Keratinocyte (primary cell): ENCODE measurements around the gene QPCT. TPM values are rescaled to one million over a fixed set of nuclear protein-coding genes. Genes with fewer than 3 reads are reported as not detected.

ENCODE experiments used
- DNase-seq: peaks from one replicate; pipeline ENCODE4 v3.0.0-alpha.2; 2011; ENCODE audit warnings: low read depth, missing footprints, low spot score
- FAIRE-seq: peaks from 2 replicates; lab custom pipeline; 2011; peaks lifted over from hg19 to GRCh38; lab: Jason Lieb, UNC
- H2AFZ ChIP-seq: 2 replicates; pipeline ENCODE4 v1.6.0; 2012; ENCODE audit warnings: low read length, control low read depth, inconsistent platforms; ENCODE audit not compliant: control insufficient read depth
- H3K27ac ChIP-seq: 2 replicates; pipeline ENCODE4 v1.5.1; 2011; ENCODE audit warnings: low read length; ENCODE audit not compliant: control insufficient read depth, insufficient read depth
- H3K27me3 ChIP-seq: 3 replicates; pipeline ENCODE4 v1.6.0; 2011; ENCODE audit warnings: low read length; ENCODE audit not compliant: control insufficient read depth, insufficient read depth; ENCODE audit errors: extremely low read depth
- H3K36me3 ChIP-seq, 2 experiments: 2 replicates in 1 of 2; 3 replicates in 1 of 2; pipeline ENCODE4 v1.5.1; 2011; ENCODE audit warnings: low read length in 2 of 2, mild to moderate bottlenecking in 1 of 2; ENCODE audit not compliant: control insufficient read depth in 2 of 2, insufficient read depth in 2 of 2; ENCODE audit errors: extremely low read depth in 1 of 2
- H3K4me1 ChIP-seq: 3 replicates; pipeline ENCODE4 v1.5.1; 2011; ENCODE audit warnings: low read length; ENCODE audit not compliant: control insufficient read depth, insufficient read depth; ENCODE audit errors: extremely low read depth
- H3K4me2 ChIP-seq: 3 replicates; pipeline ENCODE4 v1.6.0; 2011; ENCODE audit warnings: low read depth, low read length; ENCODE audit not compliant: control insufficient read depth, insufficient read depth; ENCODE audit errors: extremely low read depth
- H3K4me3 ChIP-seq, 3 experiments: fragments of 200-600 bp in 1 of 3; sonication (generic) in 1 of 3; 2 replicates in 2 of 3; 3 replicates in 1 of 3; pipeline ENCODE4 v1.5.1; 2011 to 2016; ENCODE audit warnings: low read length in 3 of 3, mild to moderate bottlenecking in 3 of 3, control low read depth in 2 of 3, inconsistent platforms in 1 of 3, low read depth in 1 of 3, mixed read lengths in 1 of 3, mixed run types in 1 of 3, moderate library complexity in 1 of 3; ENCODE audit not compliant: control insufficient read depth in 2 of 3, insufficient read depth in 2 of 3; ENCODE audit errors: extremely low read depth in 1 of 3
- H3K79me2 ChIP-seq: 2 replicates; pipeline ENCODE4 v1.6.0; 2012; ENCODE audit warnings: low read length; ENCODE audit not compliant: control insufficient read depth, insufficient read depth
- H3K9ac ChIP-seq: 3 replicates; pipeline ENCODE4 v1.6.0; 2011; ENCODE audit warnings: low read length; ENCODE audit not compliant: control insufficient read depth, insufficient read depth; ENCODE audit errors: extremely low read depth
- H3K9me1 ChIP-seq: 3 replicates; pipeline ENCODE4 v1.6.0; 2011; ENCODE audit warnings: low read length; ENCODE audit not compliant: control insufficient read depth, insufficient read depth; ENCODE audit errors: extremely low read depth
- H3K9me3 ChIP-seq: 2 replicates; pipeline ENCODE4 v1.5.1; 2012; ENCODE audit warnings: low read depth, low read length; ENCODE audit not compliant: control insufficient read depth
- H4K20me1 ChIP-seq: 3 replicates; pipeline ENCODE4 v1.6.0; 2011; ENCODE audit warnings: low read length; ENCODE audit not compliant: control insufficient read depth, insufficient read depth; ENCODE audit errors: extremely low read depth
- EZH2 ChIP-seq: IDR thresholded peaks from one replicate; pipeline ENCODE4 v1.6.1; 2012; ENCODE audit warnings: inconsistent platforms, mild to moderate bottlenecking, low read length, moderate library complexity
- dilution Hi-C: fragments of 300-500 bp; cut with MboI; formaldehyde crosslinking; loops from one replicate; pipeline ENCODE4 v1.7.0; 2020; ENCODE audit warnings: low sequenced_read_pairs; ENCODE audit not compliant: extremely low pct_ligation_motif_present
- polyA plus RNA-seq, 5 experiments: library from polyadenylated mRNA; depleted of rRNA in 3 of 5; stranded (reverse) in 3 of 5; stranded (forward) in 1 of 5; unstranded in 1 of 5; fragments of >200 nt; gene quantifications; 1 replicate in 1 of 5; 2 replicates in 3 of 5; 3 replicates in 1 of 5; pipeline versions ENCODE4 v1.2.1 to v1.2.3, GENCODE V29; 2011 to 2012; ENCODE audit warnings: missing spikeins in 2 of 5, low read depth in 1 of 5, low replicate concordance in 1 of 5
- TF ChIP-seq, protein P1 (sequence below), 3 experiments: IDR thresholded peaks in 1 of 3; conservative IDR thresholded peaks in 1 of 3; optimal IDR thresholded peaks in 1 of 3; 2 replicates in 2 of 3; 3 replicates in 1 of 3; pipeline versions ENCODE3 to v1.5.1; 2011; ENCODE audit warnings: low read length in 3 of 3, mild to moderate bottlenecking in 3 of 3, moderate library complexity in 2 of 3, control low read depth in 1 of 3, inconsistent platforms in 1 of 3; ENCODE audit not compliant: insufficient read depth in 2 of 3; ENCODE audit errors: extremely low read depth in 1 of 3

Gene QPCT
- polyA plus RNA-seq, 1 donor (not counting 4 experiments of a cell fraction or from before 2014, with no cell fraction given): 11.6 TPM

DNA sequence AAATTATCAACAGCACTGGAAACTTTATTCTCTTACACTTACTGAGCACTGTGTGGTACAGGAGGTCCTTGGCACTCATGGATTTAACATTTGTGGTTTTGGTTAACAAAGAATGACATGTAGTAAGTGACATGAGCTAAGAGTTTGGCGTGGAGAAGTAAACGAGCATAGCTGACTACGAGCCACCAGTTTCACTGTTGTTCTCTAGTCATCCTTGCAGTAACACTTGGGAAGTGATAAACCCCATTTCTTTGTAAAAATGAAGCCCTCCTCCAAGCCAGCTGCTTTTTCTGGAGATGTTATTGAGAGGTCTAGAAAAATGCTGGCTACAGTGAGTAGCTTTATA is 32.7 kb downstream of the QPCT start:
- Histone ChIP-seq H3K4me1 (peaks cover 23% of the 10 kb centered on the region), H3K4me2 (peak overlapping the region; percentile 75), H3K9me1 (no peaks in the 10 kb centered on the region), H3K36me3 (no peaks in the 10 kb centered on the region), H3K9ac (peak overlapping the region; percentile 23), H4K20me1 (no peaks in the 10 kb centered on the region), H3K27me3 (no peaks in the 10 kb centered on the region), H3K9me3 (no peaks in the 10 kb centered on the region), H3K4me3 (peak overlapping the region in 1 of 3 experiments; percentile 11), H2AFZ (peak overlapping the region; percentile 45), H3K27ac (peak overlapping the region; percentile 48), H3K79me2 (no peaks in the 10 kb centered on the region)
- DNase-seq (no peak), FAIRE-seq (no peak)
- dilution Hi-C loops: no loop called here
- TF ChIP-seq, protein P1, sequence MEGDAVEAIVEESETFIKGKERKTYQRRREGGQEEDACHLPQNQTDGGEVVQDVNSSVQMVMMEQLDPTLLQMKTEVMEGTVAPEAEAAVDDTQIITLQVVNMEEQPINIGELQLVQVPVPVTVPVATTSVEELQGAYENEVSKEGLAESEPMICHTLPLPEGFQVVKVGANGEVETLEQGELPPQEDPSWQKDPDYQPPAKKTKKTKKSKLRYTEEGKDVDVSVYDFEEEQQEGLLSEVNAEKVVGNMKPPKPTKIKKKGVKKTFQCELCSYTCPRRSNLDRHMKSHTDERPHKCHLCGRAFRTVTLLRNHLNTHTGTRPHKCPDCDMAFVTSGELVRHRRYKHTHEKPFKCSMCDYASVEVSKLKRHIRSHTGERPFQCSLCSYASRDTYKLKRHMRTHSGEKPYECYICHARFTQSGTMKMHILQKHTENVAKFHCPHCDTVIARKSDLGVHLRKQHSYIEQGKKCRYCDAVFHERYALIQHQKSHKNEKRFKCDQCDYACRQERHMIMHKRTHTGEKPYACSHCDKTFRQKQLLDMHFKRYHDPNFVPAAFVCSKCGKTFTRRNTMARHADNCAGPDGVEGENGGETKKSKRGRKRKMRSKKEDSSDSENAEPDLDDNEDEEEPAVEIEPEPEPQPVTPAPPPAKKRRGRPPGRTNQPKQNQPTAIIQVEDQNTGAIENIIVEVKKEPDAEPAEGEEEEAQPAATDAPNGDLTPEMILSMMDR (optimal IDR thresholded peaks at IDR 0.05 in 1 of 3, IDR thresholded peaks at IDR 0.05 in 1 of 3, conservative IDR thresholded peaks at IDR 0.05 in 1 of 3; ENCODE audit: extremely low read depth in 1 of 3, insufficient read depth in 2 of 3, low read length in 3 of 3): no peak
- no peak for TF ChIP-seq EZH2

DNA sequence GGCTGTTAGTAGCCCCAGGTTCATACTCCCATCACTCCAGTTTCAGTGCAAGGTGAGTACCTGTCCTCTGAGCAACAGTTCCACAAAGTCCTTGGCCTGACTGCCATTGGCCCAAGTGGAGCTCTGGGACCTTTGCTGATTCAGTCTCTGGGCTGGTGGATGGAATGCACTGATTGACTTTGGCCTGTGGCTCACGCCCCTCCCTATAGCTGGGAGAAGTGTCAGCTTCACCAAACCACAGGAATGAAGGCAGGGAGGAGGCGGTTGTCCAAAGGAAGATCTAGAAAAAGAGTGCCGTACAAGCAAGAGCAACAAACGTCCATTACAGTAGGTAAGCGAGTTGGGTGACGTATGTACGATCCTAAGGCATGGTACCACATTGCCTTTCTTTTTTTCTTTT is 34.0 kb downstream of the QPCT start:
- H3K9me1 ChIP-seq: no peaks in the 10 kb centered on the region

More for the DNA sequence above, 34.0 kb downstream of the QPCT start:
- Histone ChIP-seq H4K20me1 (no peaks in the 10 kb centered on the region), H3K4me3 (no peak overlapping the region), H2AFZ (peak overlapping the region; percentile 11), H3K36me3 (no peaks in the 10 kb centered on the region), H3K4me1 (peaks cover 23% of the 10 kb centered on the region), H3K27me3 (no peaks in the 10 kb centered on the region), H3K4me2 (peak overlapping the region; percentile 35), H3K79me2 (no peaks in the 10 kb centered on the region), H3K9me3 (no peaks in the 10 kb centered on the region), H3K9ac (no peak overlapping the region), H3K27ac (peak overlapping the region; percentile 39)
- DNase-seq (peak; percentile 69), FAIRE-seq (peak; percentile 98)
- dilution Hi-C loops: no loop called here
- TF ChIP-seq EZH2: no peak
- TF ChIP-seq, protein P1 (optimal IDR thresholded peaks at IDR 0.05 in 1 of 3, IDR thresholded peaks at IDR 0.05 in 1 of 3, conservative IDR thresholded peaks at IDR 0.05 in 1 of 3; ENCODE audit: extremely low read depth in 1 of 3, insufficient read depth in 2 of 3, low read length in 3 of 3): no peak
